SU-DHL-6 (cell line): ENCODE results near the gene OR51B2.

Experiments
- CTCF ChIP-seq: fragments of 200-600 bp; sonication (generic); IDR thresholded peaks from one replicate; pipeline ENCODE4 v1.5.1; 2017; ENCODE audit warnings: antibody characterized with exemption, mild to moderate bottlenecking, low read length, moderate library complexity; ENCODE audit not compliant: insufficient read depth, poor library complexity, severe bottlenecking
- EZH2phosphoT487 ChIP-seq: fragments of 200-600 bp; sonication (generic), shearing (Covaris generic); conservative IDR thresholded peaks from 2 replicates; pipeline ENCODE4 v1.6.1; 2018; ENCODE audit warnings: mild to moderate bottlenecking, antibody characterized with exemption, low read length, moderate library complexity, mixed read lengths

- TF ChIP-seq CTCF (no peak), EZH2phosphoT487 (no peak)
Measured at GRCh38 chr11:5339771-5340322, 15.8 kb upstream of the OR51B2 start.
